HG03432 (cell line): ENCODE results near the gene FIGN.

Experiments
- ATAC-seq: cut with Tn5 transposase; IDR thresholded peaks from one replicate; pipeline ENCODE4 v1.9.1; 2021; ENCODE audit warnings: mild to moderate bottlenecking, moderate library complexity; ENCODE audit not compliant: unreplicated experiment

FIGN gene

GRCh38 chr2:163737563-163737962 is 1.8 kb upstream of the FIGN start:
- no peak for ATAC-seq

- no peak for ATAC-seq
Observed at GRCh38 chr2:163737190-163737439, 1.3 kb upstream of the FIGN start.

- no peak for ATAC-seq
Observed at GRCh38 chr2:163736433-163737189, 803 bp upstream of the FIGN start.

GRCh38 chr2:163734881-163735684 is 725 bp downstream of the FIGN start:
- ATAC-seq = no peak

- ATAC-seq = no peak
Observed at GRCh38 chr2:163734401-163734800, 1.4 kb downstream of the FIGN start.

- no peak for ATAC-seq
Observed at GRCh38 chr2:163733956-163734355, 1.9 kb downstream of the FIGN start.

- no peak for ATAC-seq
Observed at GRCh38 chr2:163733301-163733938, 2.4 kb downstream of the FIGN start.

- ATAC-seq = no peak
Observed at GRCh38 chr2:163732727-163733126, 3.1 kb downstream of the FIGN start.

GRCh38 chr2:163731735-163732134 is 4.1 kb downstream of the FIGN start:
- no peak for ATAC-seq

GRCh38 chr2:163730556-163730955 is 5.3 kb downstream of the FIGN start:
- ATAC-seq = no peak

GRCh38 chr2:163729636-163730273 is 6.1 kb downstream of the FIGN start:
- ATAC-seq = no peak

GRCh38 chr2:163723881-163724280 is 11.9 kb downstream of the FIGN start:
- ATAC-seq = no peak

GRCh38 chr2:163723348-163723747 is 12.5 kb downstream of the FIGN start:
- ATAC-seq = no peak

GRCh38 chr2:163719331-163719730 is 16.5 kb downstream of the FIGN start:
- no peak for ATAC-seq

- ATAC-seq = no peak
Observed at GRCh38 chr2:163717993-163718680, 17.7 kb downstream of the FIGN start.

GRCh38 chr2:163717515-163717914 is 18.3 kb downstream of the FIGN start:
- no peak for ATAC-seq

- no peak for ATAC-seq
Observed at GRCh38 chr2:163716101-163716500, 19.7 kb downstream of the FIGN start.

- no peak for ATAC-seq
Observed at GRCh38 chr2:163715668-163716067, 20.1 kb downstream of the FIGN start.

- no peak for ATAC-seq
Observed at GRCh38 chr2:163715199-163715598, 20.6 kb downstream of the FIGN start.

GRCh38 chr2:163713534-163714311 is 22.1 kb downstream of the FIGN start:
- no peak for ATAC-seq
